HL-60 (cell line): ENCODE data around the gene TIMM50.

Source experiments
- DNase-seq, 2 experiments: peaks; one replicate each; pipeline ENCODE4 v3.0.0-alpha.2; 2010 to 2020; ENCODE audit warnings: low read depth in 1 of 2, low spot score in 1 of 2
- H3K27ac ChIP-seq: fragments of 250-450 bp; sonication (Bioruptor Pico); replicated peaks from 2 replicates; pipeline ENCODE4 v1.5.1; 2020; ENCODE audit warnings: mild to moderate bottlenecking, moderate library complexity
- H3K27me3 ChIP-seq: fragments of 250-450 bp; sonication (Bioruptor Pico); 2 replicates; pipeline ENCODE4 v1.5.1; 2021; ENCODE audit warnings: mild to moderate bottlenecking, moderate library complexity; ENCODE audit not compliant: insufficient read depth, poor library complexity, severe bottlenecking
- H3K4me3 ChIP-seq: replicated peaks from 2 replicates; pipeline ENCODE4 v1.5.1; 2011; ENCODE audit warnings: mild to moderate bottlenecking, control low read depth, low read length; ENCODE audit not compliant: insufficient read depth
- CTCF ChIP-seq: IDR thresholded peaks from one replicate; pipeline ENCODE4 v1.5.1; 2011; ENCODE audit warnings: low read length, control low read depth, inconsistent platforms; ENCODE audit not compliant: insufficient read depth
- GABPA ChIP-seq: IDR thresholded peaks from 2 replicates; pipeline ENCODE4 v1.6.1; 2012; ENCODE audit warnings: low read depth
- POLR2AphosphoS5 ChIP-seq: IDR thresholded peaks from 2 replicates; pipeline ENCODE4 v1.6.1; 2012; ENCODE audit warnings: low read depth
- REST ChIP-seq: IDR thresholded peaks from 2 replicates; pipeline ENCODE4 v1.6.1; 2012; ENCODE audit warnings: low read depth; ENCODE audit not compliant: insufficient replicate concordance
- SPI1 ChIP-seq: IDR thresholded peaks from 2 replicates; pipeline ENCODE4 v1.6.1; 2012; ENCODE audit warnings: low read depth, mild to moderate bottlenecking, borderline replicate concordance

The TIMM50 gene

GRCh38 chr19:39492225-39492624 is 11.6 kb downstream of the TIMM50 start:
- H3K4me3 ChIP-seq = no peak overlapping the region
- no peak for DNase-seq
- peaks cover 6% of the 10 kb centered on the region for H3K27me3 ChIP-seq
- TF ChIP-seq GABPA = no peak
- TF ChIP-seq REST = no peak
- TF ChIP-seq POLR2AphosphoS5 = no peak
- TF ChIP-seq CTCF = no peak
- TF ChIP-seq SPI1 = no peak
- no peak overlapping the region for H3K27ac ChIP-seq

GRCh38 chr19:39492788-39493187 is 12.2 kb downstream of the TIMM50 start:
- no peak overlapping the region for H3K27ac ChIP-seq
- no peak overlapping the region for H3K4me3 ChIP-seq
- no peak for DNase-seq
- TF ChIP-seq SPI1 (no peak), GABPA (no peak), CTCF (no peak), REST (no peak), POLR2AphosphoS5 (no peak)
- peaks cover 11% of the 10 kb centered on the region for H3K27me3 ChIP-seq

GRCh38 chr19:39494661-39495060 is 14.0 kb downstream of the TIMM50 start:
- DNase-seq = no peak
- Histone ChIP-seq H3K4me3 (no peak overlapping the region), H3K27ac (no peak overlapping the region), H3K27me3 (peaks cover 28% of the 10 kb centered on the region)
- TF ChIP-seq GABPA (no peak), POLR2AphosphoS5 (no peak), REST (no peak), SPI1 (no peak), CTCF (no peak)
